K562 treated with DMSO at 1 percent for 48 hours (cell line): ENCODE data around the gene ATP2B3. TPM values are rescaled to one million over a fixed set of nuclear protein-coding genes. Genes with fewer than 3 reads are reported as not detected.

Experiments used
- total RNA-seq: library from RNA; unstranded; fragments of 300-600 nt; gene quantifications from 2 replicates; pipeline ENCODE4 v1.2.3, GENCODE V29; 2022; ENCODE audit warnings: low replicate concordance; ENCODE audit errors: extremely low read depth

ATP2B3 gene
- not detected in 2 replicates for total RNA-seq

DNA sequence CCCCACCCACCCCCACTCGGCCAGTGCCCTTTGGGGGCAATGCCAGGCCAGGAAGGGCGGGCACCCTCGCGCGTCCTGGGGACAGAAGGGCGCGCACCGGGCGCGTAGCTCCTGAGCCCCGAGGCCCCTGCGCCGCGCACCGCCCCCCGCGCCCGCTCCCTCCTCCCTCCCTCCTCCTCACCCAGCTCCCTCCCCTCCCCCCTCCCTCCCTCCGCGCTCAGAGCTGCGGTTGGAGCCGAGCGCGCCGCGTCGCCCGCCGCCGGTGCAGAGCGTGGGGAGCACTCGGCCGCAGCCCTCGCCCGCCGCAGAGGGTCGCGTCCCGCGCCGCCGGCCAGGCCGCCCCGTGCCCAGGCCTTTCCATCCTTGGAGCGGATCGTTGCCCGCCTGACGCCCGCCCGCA is at the start of gene ATP2B3:
ATP2B3 (plus strand) TSS at position 220 of the 400 bp plus-strand sequence. CDS start 18,606 bp downstream, outside the sequence.

DNA sequence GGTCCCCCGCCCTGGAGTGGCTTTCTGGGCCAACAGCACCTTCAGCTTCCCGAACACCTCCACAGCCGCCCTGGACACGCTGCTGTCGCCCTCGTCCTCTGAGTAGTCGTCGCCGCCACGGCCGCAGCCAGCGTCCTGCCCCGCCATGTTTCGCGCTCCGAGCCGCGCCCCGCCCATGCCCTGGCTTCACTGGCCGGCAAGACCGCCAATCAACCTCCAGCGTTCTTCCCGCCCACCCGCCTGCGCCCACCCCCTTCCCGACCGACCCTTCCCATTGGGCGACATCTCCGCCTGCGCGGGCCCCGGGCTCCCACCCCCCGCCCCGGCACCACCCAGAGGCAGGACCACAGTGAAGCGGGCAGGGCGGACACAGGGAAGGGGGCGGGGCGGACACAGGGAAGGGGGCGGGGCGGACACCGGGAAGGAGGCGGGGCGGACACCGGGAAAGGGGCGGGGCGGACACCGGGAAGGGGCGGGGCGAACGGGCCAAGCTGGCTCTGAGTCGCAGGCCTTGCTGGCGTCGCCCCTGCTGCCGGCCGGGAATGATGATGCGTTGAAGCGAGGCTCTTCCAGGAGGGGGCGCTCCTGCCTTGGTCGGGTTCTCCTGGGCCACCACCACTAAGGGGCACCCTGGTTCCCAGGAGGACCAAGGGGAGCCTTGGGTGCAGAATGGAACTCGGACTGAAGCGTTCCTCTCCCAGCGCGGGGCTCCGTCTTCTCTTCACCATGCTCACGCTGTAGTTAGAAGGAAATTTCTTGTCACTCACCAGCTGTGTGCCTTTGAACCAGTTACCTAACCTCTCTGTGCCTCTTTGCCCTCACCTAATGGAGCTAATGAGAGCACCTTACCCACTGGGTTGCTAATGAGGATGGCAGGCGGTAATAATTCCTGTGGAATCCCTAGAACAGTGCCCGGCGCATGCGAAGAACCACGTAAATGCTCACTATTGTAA is 46.8 kb upstream of the ATP2B3 start, which contains the start of gene HAUS7:
HAUS7 (minus strand) TSS at position 166 of the 953 bp plus-strand sequence; CDS start at position 147, 19 bp downstream.

DNA sequence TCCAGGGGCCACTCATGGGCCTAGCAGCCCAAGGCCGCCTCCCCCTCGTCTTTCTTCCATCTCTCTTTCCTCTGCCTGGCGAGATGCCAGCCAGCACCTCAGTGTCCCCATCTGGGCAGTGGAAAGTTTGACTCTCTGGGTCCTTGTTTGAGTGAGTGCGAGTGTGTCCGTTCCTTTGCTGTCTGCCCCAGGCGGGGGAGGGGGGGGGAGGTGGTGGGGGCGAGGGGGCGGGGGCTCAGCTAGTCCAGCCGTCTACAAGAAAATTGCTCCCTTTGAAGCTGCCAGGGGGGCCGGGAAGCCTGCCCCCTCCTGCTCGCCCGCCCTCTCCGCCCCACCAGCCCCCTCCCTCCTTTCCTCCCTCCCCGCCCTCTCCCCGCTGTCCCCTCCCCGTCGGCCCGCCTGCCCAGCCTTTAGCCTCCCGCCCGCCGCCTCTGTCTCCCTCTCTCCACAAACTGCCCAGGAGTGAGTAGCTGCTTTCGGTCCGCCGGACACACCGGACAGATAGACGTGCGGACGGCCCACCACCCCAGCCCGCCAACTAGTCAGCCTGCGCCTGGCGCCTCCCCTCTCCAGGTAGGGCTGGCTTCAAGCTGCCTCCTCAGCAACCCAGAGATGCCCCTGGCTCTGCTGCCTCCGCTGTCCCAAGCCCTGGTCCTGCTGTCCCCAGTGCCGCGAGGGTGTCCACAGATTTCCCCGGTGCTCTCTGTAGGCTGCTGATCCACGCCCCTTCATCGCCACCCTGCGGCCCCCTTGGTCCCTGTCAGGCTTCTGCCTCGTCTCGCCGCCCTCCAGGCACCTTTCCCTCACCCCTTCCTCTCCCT is 22.7 kb upstream of the ATP2B3 start, which contains the start of gene BGN:
BGN (plus strand) TSS at position 440 of the 821 bp plus-strand sequence. CDS start 9,652 bp downstream, outside the sequence.

DNA sequence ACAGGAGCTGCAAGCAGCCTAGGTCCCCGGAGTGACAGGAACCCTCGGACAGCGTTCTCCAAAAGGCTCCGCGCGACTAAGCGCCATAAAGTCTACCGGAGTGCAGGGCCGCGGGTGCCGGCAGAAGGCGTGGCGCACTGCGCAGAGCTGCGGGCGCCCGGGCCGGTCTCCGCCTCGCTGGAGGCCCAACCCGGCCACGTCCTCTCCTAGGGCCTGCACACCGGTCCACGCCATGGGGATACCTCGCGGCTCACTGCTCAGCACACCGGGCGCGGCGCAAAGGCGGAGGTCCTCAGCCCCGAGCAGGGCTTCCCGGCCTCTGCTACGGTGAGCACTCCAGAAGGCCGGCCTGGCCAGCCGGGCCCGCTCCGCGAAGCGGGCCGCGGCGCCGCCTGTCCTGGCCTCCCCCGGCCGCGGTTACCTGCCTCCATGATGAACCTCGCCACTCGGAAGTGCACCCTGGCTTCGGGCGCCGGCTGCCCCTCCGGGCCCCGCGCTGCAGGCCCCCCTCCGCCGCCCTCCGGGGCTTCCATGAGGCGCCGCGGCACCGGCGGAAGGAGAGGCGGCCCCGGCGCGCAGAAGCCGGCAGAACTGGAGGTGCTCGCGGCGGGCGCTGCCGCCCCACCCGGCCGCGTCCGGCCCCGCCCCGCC is 81.2 kb downstream of the ATP2B3 start, which contains the start of gene CCNQ:
CCNQ (minus strand) TSS at position 599 of the 651 bp plus-strand sequence; CDS start at position 533, 66 bp downstream.

Other genes with a start within 250 kb of the ATP2B3 start
- gene PNMA6F, start 195.9 kb upstream of the ATP2B3 start, total RNA-seq: not detected in 2 replicates
- not detected in 2 replicates for gene ZNF275, start 183.5 kb upstream of the ATP2B3 start, total RNA-seq
- gene PNMA6E, start 116.3 kb upstream of the ATP2B3 start, total RNA-seq: not detected in 2 replicates
- not detected in 2 replicates for gene ZFP92, start 106.2 kb upstream of the ATP2B3 start, total RNA-seq
- not detected in 2 replicates for gene TREX2, start 71.6 kb upstream of the ATP2B3 start, total RNA-seq
- not detected in 2 replicates for gene HAUS7, start 47.1 kb upstream of the ATP2B3 start, total RNA-seq
- not detected in 2 replicates for gene BGN, start 22.7 kb upstream of the ATP2B3 start, total RNA-seq
- gene CCNQ, start 81.5 kb downstream of the ATP2B3 start, total RNA-seq: not detected in 2 replicates
- not detected in 2 replicates for gene DUSP9, start 129.6 kb downstream of the ATP2B3 start, total RNA-seq
- not detected in 2 replicates for gene PNCK, start 156.2 kb downstream of the ATP2B3 start, total RNA-seq
- gene SLC6A8, start 170.3 kb downstream of the ATP2B3 start, total RNA-seq: not detected in 2 replicates
- gene BCAP31, start 206.7 kb downstream of the ATP2B3 start, total RNA-seq: 306 TPM in 1 of 2 replicates, not detected in the other
- gene ABCD1, start 207.2 kb downstream of the ATP2B3 start, total RNA-seq: not detected in 2 replicates
- not detected in 2 replicates for gene PLXNB3, start 246.6 kb downstream of the ATP2B3 start, total RNA-seq